H9 (cell line): ENCODE data around the gene LILRA6. TPM values are rescaled to one million over a fixed set of nuclear protein-coding genes. Genes with fewer than 3 reads are reported as not detected.
A peak's percentile ranks its signal among the peaks of the same experiment; 100 is the strongest.

Experiments used
- DNase-seq: peaks from one replicate; pipeline ENCODE4 v3.0.0-alpha.2; 2017
- H2AFZ ChIP-seq: one replicate; pipeline ENCODE4 v1.6.1; 2013; ENCODE audit warnings: mild to moderate bottlenecking, low read length, control low read depth, moderate library complexity
- H2AK5ac ChIP-seq: 2 replicates; pipeline ENCODE4 v1.6.1; 2013; ENCODE audit warnings: low read length, control low read depth, mixed read lengths; ENCODE audit not compliant: insufficient read length
- H2BK120ac ChIP-seq: one replicate; pipeline ENCODE4 v1.6.1; 2013; ENCODE audit warnings: low read depth, mild to moderate bottlenecking, low read length, control low read depth, inconsistent platforms; ENCODE audit not compliant: poor library complexity, severe bottlenecking
- H2BK12ac ChIP-seq: 2 replicates; pipeline ENCODE4 v1.6.1; 2013; ENCODE audit warnings: low read length, control low read depth, mixed read lengths, low read depth; ENCODE audit not compliant: insufficient read length
- H2BK15ac ChIP-seq: 2 replicates; pipeline ENCODE4 v1.6.1; 2013; ENCODE audit warnings: low read depth, low read length, control low read depth
- H2BK20ac ChIP-seq: one replicate; pipeline ENCODE4 v1.6.1; 2013; ENCODE audit warnings: low read depth, mild to moderate bottlenecking, low read length, control low read depth, inconsistent platforms; ENCODE audit not compliant: poor library complexity, severe bottlenecking
- H2BK5ac ChIP-seq: 2 replicates; pipeline ENCODE4 v1.6.1; 2013; ENCODE audit warnings: low read length, control low read depth, mixed read lengths; ENCODE audit not compliant: insufficient read length
- H3K14ac ChIP-seq: 2 replicates; pipeline ENCODE4 v1.6.1; 2013; ENCODE audit warnings: low read length, control low read depth; ENCODE audit not compliant: insufficient read depth
- H3K18ac ChIP-seq: 2 replicates; pipeline ENCODE4 v1.6.1; 2013; ENCODE audit warnings: low read depth, mild to moderate bottlenecking, mixed read lengths, low read length, control low read depth; ENCODE audit not compliant: insufficient read length
- H3K23ac ChIP-seq: 2 replicates; pipeline ENCODE4 v1.6.1; 2013; ENCODE audit warnings: low read length, control low read depth, mixed read lengths, low read depth; ENCODE audit not compliant: insufficient read length
- H3K23me2 ChIP-seq: 2 replicates; pipeline ENCODE4 v1.6.1; 2013; ENCODE audit warnings: low read depth, mild to moderate bottlenecking, mixed read lengths, low read length, control low read depth; ENCODE audit not compliant: insufficient read length, poor library complexity, severe bottlenecking
- H3K27ac ChIP-seq: 2 replicates; pipeline ENCODE4 v1.5.1; 2013; ENCODE audit warnings: low read length, control low read depth, mixed read lengths, low read depth; ENCODE audit not compliant: insufficient read length
- H3K27me3 ChIP-seq: 2 replicates; pipeline ENCODE4 v1.6.1; 2013; ENCODE audit warnings: low read length, control low read depth, inconsistent platforms; ENCODE audit not compliant: insufficient read depth
- H3K4ac ChIP-seq: 2 replicates; pipeline ENCODE4 v1.6.1; 2013; ENCODE audit warnings: low read depth, mild to moderate bottlenecking, control low read depth, inconsistent platforms, low read length, moderate library complexity
- H3K4me1 ChIP-seq: 2 replicates; pipeline ENCODE4 v1.6.1; 2013; ENCODE audit warnings: low read length, control low read depth, inconsistent platforms; ENCODE audit not compliant: insufficient read depth
- H3K4me2 ChIP-seq: 2 replicates; pipeline ENCODE4 v1.6.1; 2013; ENCODE audit warnings: low read length, control low read depth, mixed read lengths; ENCODE audit not compliant: insufficient read length, insufficient read depth
- H3K56ac ChIP-seq: 2 replicates; pipeline ENCODE4 v1.6.1; 2013; ENCODE audit warnings: low read depth, mild to moderate bottlenecking, mixed read lengths, low read length, control low read depth; ENCODE audit not compliant: insufficient read length
- H3K79me1 ChIP-seq: 2 replicates; pipeline ENCODE4 v1.6.1; 2013; ENCODE audit warnings: low read depth, mild to moderate bottlenecking, moderate library complexity, low read length, control low read depth, inconsistent platforms; ENCODE audit not compliant: insufficient read depth, poor library complexity, severe bottlenecking
- H3K79me2 ChIP-seq: 2 replicates; pipeline ENCODE4 v1.6.1; 2013; ENCODE audit warnings: low read length, control low read depth, inconsistent platforms; ENCODE audit not compliant: insufficient read depth
- H3K9ac ChIP-seq: 2 replicates; pipeline ENCODE4 v1.6.1; 2013; ENCODE audit warnings: low read length, control low read depth, mixed read lengths; ENCODE audit not compliant: insufficient read length; ENCODE audit errors: extremely low read depth
- H3K9me3 ChIP-seq: one replicate; pipeline ENCODE4 v1.6.1; 2013; ENCODE audit warnings: low read depth, low read length, inconsistent platforms; ENCODE audit not compliant: control insufficient read depth
- H3T11ph ChIP-seq: one replicate; pipeline ENCODE4 v1.6.1; 2013; ENCODE audit warnings: mild to moderate bottlenecking, low read length, control low read depth, inconsistent platforms
- H4K20me1 ChIP-seq: one replicate; pipeline ENCODE4 v1.6.1; 2013; ENCODE audit not compliant: control insufficient read depth, insufficient read length, insufficient read depth
- H4K5ac ChIP-seq: 2 replicates; pipeline ENCODE4 v1.6.1; 2013; ENCODE audit warnings: low read depth, mild to moderate bottlenecking, mixed read lengths, low read length, control low read depth; ENCODE audit not compliant: insufficient read length
- H4K8ac ChIP-seq: replicated peaks from 2 replicates; pipeline ENCODE4 v1.6.1; 2013; ENCODE audit warnings: low read length, control low read depth, mixed read lengths, low read depth; ENCODE audit not compliant: insufficient read length
- H4K91ac ChIP-seq: 2 replicates; pipeline ENCODE4 v1.6.1; 2013; ENCODE audit warnings: low read depth, mild to moderate bottlenecking, moderate library complexity, mixed read lengths, low read length, control low read depth; ENCODE audit not compliant: insufficient read length
- H3K27ac Mint-ChIP-seq, 3 experiments: 2 replicates in 2 of 3; 3 replicates in 1 of 3; pipeline ENCODE4 v1.8.0; 2020 to 2021; ENCODE audit warnings: mixed read lengths in 3 of 3, mild to moderate bottlenecking in 1 of 3, moderate library complexity in 1 of 3
- H3K27me3 Mint-ChIP-seq: 2 replicates; pipeline ENCODE4 v1.8.0; 2021; ENCODE audit warnings: low read depth, mild to moderate bottlenecking, moderate library complexity, mixed read lengths
- H3K36me3 Mint-ChIP-seq, 3 experiments: 2 replicates in 2 of 3; 3 replicates in 1 of 3; pipeline ENCODE4 v1.8.0; 2020 to 2021; ENCODE audit warnings: low read depth in 3 of 3, mixed read lengths in 3 of 3; ENCODE audit not compliant: insufficient read depth in 1 of 3
- H3K4me1 Mint-ChIP-seq, 2 experiments: 2 replicates each; pipeline ENCODE4 v1.8.0; 2020; ENCODE audit warnings: mixed read lengths in 2 of 2
- H3K4me3 Mint-ChIP-seq, 2 experiments: 2 replicates in 1 of 2; 3 replicates in 1 of 2; pipeline ENCODE4 v1.8.0; 2020 to 2021; ENCODE audit warnings: mild to moderate bottlenecking in 2 of 2, mixed read lengths in 2 of 2, moderate library complexity in 1 of 2
- H3K9me3 Mint-ChIP-seq, 2 experiments: 2 replicates in 1 of 2; 3 replicates in 1 of 2; pipeline ENCODE4 v1.8.0; 2020; ENCODE audit warnings: mild to moderate bottlenecking in 2 of 2, mixed read lengths in 2 of 2, moderate library complexity in 1 of 2
- WGBS: extraction: QIAGEN DNeasy Blood & Tissue Kit; methylation state at CpG from one replicate; pipeline ENCODE4 v1.1.7; 2013; ENCODE audit warnings: missing lambda C conversion rate, low lambda C conversion rate, mixed read lengths; ENCODE audit not compliant: insufficient read length; ENCODE audit errors: extremely low coverage; 5-methylcytosine and 5-hydroxymethylcytosine counted together
- total RNA-seq: library from RNA; stranded (reverse); gene quantifications from 2 replicates; pipeline ENCODE4 v1.2.1, GENCODE V29; 2021
- TF ChIP-seq, protein P1 (sequence below): fragments of 200-600 bp; sonication (generic); conservative IDR thresholded peaks from 3 replicates; pipeline ENCODE4 v1.8.0; 2021; ENCODE audit warnings: antibody characterized with exemption, mild to moderate bottlenecking

LILRA6 gene
- total RNA-seq, 1 experiment from 2014 or later: not detected

DNA sequence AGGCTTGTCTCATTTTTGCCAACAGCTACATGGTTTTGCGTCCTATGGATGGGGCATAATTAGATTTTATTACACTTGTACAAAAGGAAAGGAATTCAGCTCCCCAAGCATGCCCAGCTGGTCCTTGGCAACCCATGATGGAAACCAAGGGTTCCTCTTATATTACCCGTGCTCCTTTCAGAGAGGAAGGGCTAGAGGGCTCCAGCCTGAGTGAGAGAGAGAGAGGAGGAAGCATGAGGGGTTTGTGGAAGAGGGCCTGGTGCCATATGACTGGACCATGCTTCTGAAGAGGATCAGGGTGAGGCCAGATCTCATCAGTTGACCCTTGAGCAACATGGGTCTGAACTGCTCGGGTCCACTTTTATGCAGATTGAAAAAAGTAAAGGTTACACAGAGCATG lies 45.5 kb downstream of the LILRA6 start:
- Histone ChIP-seq H2BK15ac (no peak overlapping the region), H4K20me1 (no peaks in the 10 kb centered on the region), H3K4me2 (no peak overlapping the region), H4K5ac (no peak overlapping the region), H2BK12ac (no peak overlapping the region), H3K4me1 (peaks cover 2% of the 10 kb centered on the region; the same call in 1 of the 2 replicates), H3K27me3 (no peaks in the 10 kb centered on the region), H2AK5ac (no peak overlapping the region), H2BK5ac (no peak overlapping the region), H2AFZ (no peak overlapping the region), H4K91ac (no peak overlapping the region), H3K9ac (no peak overlapping the region), H2BK120ac (no peak overlapping the region), H3K79me1 (peaks cover 4% of the 10 kb centered on the region), H4K8ac (no peak overlapping the region), H3K79me2 (peaks cover 14% of the 10 kb centered on the region; the same call in 1 of the 2 replicates), H3K14ac (no peak overlapping the region), H3K27ac (no peak overlapping the region), H3K9me3 (no peaks in the 10 kb centered on the region), H3K18ac (no peak overlapping the region), H3K23ac (no peak overlapping the region), H3K56ac (no peak overlapping the region), H3T11ph (no peak overlapping the region), H3K23me2 (peaks cover 7% of the 10 kb centered on the region), H3K4ac (no peak overlapping the region), H2BK20ac (no peak overlapping the region)
- Mint-ChIP-seq H3K27ac (0 out of 7 replicates have a peak overlapping the region, but pooled peaks of 1 of the 3 experiments have one; percentile 75), H3K36me3 (peaks cover 36 to 58% (median 56%) of the 10 kb centered on the region in 3 experiments), H3K4me3 (no peak overlapping the region), H3K27me3 (no peaks in the 10 kb centered on the region; the same call in 1 of the 2 replicates), H3K9me3 (no peaks in the 10 kb centered on the region), H3K4me1 (peaks cover 11 to 23% of the 10 kb centered on the region in 2 experiments)
- WGBS: no CpG with 5 or more reads among the region's 3 CpGs
- TF ChIP-seq, protein P1, sequence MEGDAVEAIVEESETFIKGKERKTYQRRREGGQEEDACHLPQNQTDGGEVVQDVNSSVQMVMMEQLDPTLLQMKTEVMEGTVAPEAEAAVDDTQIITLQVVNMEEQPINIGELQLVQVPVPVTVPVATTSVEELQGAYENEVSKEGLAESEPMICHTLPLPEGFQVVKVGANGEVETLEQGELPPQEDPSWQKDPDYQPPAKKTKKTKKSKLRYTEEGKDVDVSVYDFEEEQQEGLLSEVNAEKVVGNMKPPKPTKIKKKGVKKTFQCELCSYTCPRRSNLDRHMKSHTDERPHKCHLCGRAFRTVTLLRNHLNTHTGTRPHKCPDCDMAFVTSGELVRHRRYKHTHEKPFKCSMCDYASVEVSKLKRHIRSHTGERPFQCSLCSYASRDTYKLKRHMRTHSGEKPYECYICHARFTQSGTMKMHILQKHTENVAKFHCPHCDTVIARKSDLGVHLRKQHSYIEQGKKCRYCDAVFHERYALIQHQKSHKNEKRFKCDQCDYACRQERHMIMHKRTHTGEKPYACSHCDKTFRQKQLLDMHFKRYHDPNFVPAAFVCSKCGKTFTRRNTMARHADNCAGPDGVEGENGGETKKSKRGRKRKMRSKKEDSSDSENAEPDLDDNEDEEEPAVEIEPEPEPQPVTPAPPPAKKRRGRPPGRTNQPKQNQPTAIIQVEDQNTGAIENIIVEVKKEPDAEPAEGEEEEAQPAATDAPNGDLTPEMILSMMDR: no peak
- DNase-seq: no peak
